GM12878 (cell line): ENCODE measurements around the gene LDB2.

Experiments
- CBX5 ChIP-seq: sonication (generic); IDR thresholded peaks from 2 replicates; pipeline ENCODE4 v1.6.1; 2016; ENCODE audit warnings: low read depth, moderate library complexity, mild to moderate bottlenecking, inconsistent platforms
- EZH2 ChIP-seq: IDR thresholded peaks from 2 replicates; pipeline ENCODE4 v1.6.1; 2012; ENCODE audit warnings: low read depth, mild to moderate bottlenecking, control low read depth, inconsistent platforms, low read length, borderline replicate concordance; ENCODE audit not compliant: control insufficient read depth
- TF ChIP-seq, protein P1 (sequence below), 3 experiments: IDR thresholded peaks in 2 of 3; conservative IDR thresholded peaks in 1 of 3; 2 replicates each; pipeline ENCODE4 v1.5.1; 2011; ENCODE audit warnings: low read depth in 3 of 3, low read length in 3 of 3, mild to moderate bottlenecking in 3 of 3, control low read depth in 2 of 3, moderate library complexity in 2 of 3, inconsistent platforms in 1 of 3, mixed read lengths in 1 of 3; ENCODE audit not compliant: control insufficient read depth in 2 of 3, insufficient read depth in 1 of 3; ENCODE audit errors: extremely low read depth in 1 of 3

DNA sequence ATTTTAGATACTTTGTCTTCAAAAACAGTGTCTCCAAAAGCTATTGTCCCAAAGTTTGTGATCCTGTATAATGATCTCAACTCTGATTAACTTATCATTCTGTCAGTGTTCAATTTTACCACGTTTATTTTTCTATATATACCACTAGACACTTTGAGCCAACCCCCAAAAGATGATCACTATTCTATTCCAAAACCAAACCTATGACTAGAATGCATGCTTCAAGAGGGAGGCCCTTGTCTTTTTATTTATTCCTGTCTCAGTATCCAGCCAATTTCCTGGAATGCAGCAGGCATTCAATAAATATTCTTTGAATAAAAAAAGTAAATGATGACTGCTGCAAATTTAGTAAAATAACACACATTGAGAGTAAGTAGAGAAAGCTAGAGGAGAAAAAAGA, 275.6 kb downstream of the LDB2 start:
- TF ChIP-seq, protein P1, sequence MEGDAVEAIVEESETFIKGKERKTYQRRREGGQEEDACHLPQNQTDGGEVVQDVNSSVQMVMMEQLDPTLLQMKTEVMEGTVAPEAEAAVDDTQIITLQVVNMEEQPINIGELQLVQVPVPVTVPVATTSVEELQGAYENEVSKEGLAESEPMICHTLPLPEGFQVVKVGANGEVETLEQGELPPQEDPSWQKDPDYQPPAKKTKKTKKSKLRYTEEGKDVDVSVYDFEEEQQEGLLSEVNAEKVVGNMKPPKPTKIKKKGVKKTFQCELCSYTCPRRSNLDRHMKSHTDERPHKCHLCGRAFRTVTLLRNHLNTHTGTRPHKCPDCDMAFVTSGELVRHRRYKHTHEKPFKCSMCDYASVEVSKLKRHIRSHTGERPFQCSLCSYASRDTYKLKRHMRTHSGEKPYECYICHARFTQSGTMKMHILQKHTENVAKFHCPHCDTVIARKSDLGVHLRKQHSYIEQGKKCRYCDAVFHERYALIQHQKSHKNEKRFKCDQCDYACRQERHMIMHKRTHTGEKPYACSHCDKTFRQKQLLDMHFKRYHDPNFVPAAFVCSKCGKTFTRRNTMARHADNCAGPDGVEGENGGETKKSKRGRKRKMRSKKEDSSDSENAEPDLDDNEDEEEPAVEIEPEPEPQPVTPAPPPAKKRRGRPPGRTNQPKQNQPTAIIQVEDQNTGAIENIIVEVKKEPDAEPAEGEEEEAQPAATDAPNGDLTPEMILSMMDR (IDR thresholded peaks at IDR 0.05 in 2 of 3, conservative IDR thresholded peaks at IDR 0.05 in 1 of 3; ENCODE audit: control insufficient read depth in 2 of 3, extremely low read depth in 1 of 3, insufficient read depth in 1 of 3, low read depth in 3 of 3, low read length in 3 of 3): no peak
- TF ChIP-seq EZH2: no peak
- no peak for TF ChIP-seq CBX5
